Hematopoietic multipotent progenitor cell treated with erythropoietin and hydrocortisone succinate and interleukin-3 and kit ligand, for 6 days (in vitro differentiated cells): ENCODE measurements around the gene BMPER.
A peak's percentile ranks its signal among the peaks of the same experiment; 100 is the strongest.

Source experiments
- DNase-seq: peaks from one replicate; pipeline ENCODE4 v3.0.0-alpha.2; 2015

Gene BMPER

DNA sequence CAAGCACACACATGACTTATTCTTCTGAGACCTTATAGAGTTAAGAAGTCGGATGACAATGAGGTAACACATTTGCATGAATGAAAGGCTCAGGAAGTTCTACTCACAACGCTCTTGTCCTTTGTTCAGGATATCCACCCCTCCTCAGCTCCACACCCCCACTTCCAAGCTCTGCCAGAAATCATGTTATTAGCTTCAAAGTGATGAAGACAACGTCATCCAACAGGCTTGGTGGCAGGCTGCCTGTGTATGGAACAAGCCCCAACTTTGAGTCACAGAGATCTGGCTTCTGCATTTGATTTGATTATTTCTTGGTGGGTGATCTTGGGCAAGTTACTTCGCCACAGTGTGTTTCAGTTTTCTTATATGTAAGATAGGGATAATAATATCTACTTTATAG lies 12.4 kb upstream of the BMPER start:
- no peak for DNase-seq

DNA sequence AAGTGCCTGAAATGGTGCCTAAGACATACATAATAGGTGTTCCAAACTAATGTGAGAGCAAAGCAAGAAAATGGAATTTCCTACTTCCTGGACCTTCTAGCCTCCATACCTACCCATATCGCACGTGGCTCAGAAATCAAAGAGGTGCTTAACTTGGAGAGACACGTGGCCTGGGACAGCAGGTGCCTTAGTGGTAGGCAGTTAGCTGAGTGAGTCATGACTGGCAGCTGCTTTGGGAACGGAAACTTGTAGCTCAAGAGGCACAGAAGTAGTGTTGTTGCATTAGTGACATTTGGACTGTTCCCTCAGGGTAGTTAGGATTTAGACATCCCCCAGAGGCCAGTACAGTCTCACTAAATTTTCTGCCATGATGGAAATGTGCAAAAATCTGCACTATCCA lies 12.0 kb upstream of the BMPER start:
- DNase-seq = no peak

DNA sequence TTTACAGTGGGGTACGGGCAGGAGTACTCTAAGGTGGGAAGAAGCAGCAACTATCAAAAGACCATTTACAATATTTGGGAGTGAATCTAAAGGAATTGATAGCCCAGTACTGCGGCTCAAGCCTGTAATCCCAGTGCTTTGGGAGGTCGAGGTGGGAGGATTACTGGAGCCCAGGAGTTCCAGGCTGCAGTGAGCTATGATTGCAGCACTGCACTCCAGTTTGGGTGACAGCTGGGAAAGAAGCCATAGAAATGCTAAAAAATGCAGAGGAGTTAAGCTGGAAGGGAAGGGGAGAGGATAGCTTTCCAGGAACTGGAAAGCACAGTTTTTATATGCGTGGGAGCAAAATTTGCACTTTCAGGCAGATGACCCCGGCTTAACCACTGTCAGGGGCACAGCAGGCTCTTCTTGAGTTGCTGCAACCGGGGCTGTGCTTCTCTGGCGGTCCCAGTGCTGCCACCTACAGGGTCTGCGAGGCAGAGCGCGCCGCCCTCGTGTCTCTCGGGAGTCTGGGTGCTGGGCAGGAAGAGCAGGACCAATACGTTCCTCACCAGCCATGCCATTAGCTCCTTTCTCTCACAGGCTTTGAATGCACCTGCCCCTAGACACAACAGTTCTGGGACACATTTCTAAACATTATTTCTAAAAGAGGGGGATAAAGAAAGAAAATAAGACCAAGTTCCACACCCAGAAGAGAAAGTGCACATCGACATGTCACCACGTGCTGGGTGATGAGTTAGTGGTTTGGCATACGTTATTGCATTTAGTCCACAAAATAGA lies 10.1 kb upstream of the BMPER start:
- DNase-seq = peak; percentile 84

- DNase-seq = no peak
These were observed 4.8 kb upstream of the BMPER start for GRCh38 chr7:33900501-33900900.

DNA sequence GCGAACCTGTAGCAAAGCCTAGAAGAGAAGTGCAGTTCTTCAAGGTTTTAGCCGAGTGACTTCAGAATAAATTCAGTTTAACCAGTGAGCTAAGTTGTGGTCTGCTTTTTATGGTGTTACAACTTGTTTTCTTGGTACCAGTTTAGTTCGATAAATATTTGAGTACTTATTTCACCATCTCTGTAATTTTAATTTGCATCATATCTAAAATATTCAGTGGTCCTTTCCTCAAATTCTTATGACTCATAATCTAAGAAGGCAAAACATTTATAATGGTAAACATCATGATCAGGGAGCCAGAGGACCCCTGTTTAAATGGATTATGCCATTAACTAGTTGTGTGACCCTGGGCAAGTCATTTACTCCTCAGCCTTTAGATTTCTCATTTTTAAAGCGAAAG lies 4.1 kb upstream of the BMPER start:
- no peak for DNase-seq

DNA sequence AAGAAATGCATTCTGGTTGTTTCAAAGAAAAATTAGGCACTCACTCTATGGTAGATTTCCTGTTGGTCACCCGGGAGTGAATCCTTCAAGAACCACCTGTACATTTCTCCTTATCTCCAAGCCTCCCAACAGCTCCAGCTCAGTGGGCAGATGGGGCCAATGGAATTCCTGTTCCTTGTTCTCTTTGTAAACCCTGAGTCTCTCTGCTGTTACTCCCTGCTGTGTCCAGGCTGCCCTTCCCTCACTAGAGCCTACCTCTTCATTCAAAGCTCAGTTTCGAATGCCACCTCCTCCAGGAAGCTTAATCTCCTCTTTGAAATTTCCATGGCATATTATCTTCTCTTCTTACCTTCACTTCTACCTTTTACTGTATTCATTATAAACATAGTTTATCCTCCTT lies 3.5 kb upstream of the BMPER start:
- no peak for DNase-seq

GRCh38 chr7:33902746-33903145 lies 2.6 kb upstream of the BMPER start:
- no peak for DNase-seq

GRCh38 chr7:33903791-33904680 lies 1.3 kb upstream of the BMPER start:
- peak; percentile 27 for DNase-seq

DNA sequence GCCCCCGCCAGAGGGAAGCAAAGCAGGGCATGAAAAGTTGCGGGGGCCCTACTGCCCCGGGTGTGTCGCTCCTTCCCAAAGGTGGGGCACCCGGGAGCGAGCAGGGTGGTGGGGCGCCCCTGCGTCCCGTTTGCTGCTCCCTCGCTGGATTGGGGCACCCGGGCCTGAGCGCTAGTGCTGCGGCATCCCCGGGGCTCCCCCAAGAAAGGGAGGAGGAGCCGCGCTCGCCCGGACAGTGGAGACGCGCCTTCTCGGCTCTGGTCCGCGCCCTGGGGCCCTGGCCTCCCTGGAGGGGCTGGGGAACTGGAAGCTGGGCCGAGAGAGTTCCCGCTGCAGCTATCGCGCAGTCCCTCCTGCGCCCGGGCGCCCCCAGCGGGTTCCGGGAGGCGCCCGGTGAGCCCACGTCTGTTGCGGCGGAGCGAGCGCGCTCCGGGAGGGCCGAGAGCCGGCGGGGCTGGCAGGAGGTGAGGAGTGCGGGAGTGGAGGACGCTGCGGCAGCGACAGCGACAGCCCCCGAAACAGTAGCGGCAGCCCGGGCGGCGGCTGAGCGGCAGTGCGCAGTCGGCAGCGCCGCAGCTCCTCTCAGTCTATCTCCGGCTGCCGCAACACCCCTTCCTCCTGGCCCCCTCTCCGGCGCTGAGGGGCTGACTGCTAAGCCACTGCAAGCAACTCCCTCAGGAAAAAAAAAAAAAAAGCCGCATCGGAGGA lies 504 bp upstream of the BMPER start:
- peak; percentile 23 for DNase-seq

DNA sequence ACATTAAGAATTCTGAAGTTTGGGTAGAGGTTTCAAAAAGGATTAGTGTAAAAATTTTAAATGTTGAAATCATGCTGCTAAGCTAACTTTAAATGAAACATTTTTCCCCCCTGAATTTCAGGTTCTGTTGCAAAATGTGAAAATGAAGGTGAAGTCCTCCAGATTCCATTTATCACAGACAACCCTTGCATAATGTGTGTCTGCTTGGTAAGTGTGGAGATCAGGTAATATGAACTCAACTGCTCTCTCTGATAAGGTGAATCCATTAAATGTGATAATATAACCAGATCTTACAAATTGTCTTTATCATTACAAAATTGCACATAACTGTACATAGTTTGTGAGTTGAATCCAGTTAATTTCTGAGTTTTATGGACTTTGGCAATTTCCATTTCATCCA lies 1.4 kb downstream of the BMPER start:
- DNase-seq = no peak

DNA sequence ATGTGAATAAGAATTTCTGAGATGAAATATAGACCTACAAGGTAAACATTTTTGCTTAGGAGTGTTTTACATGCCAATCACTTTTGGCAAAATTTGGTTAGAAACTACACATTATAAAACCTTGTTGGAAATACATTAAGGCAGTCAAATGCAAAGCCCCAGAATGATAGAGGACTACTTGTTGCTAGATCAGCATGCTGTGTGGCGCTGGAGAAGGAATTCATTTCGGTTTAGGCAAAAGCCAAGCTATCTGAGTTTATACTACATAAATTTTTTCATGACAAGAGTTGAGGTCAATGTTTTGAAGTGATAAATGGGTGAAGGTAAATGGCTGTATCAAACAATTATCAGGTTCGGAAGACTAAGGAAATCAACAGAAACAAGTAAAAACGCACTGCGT lies 2.3 kb downstream of the BMPER start:
- DNase-seq = no peak

- DNase-seq = no peak
These were observed 4.0 kb downstream of the BMPER start for GRCh38 chr7:33909318-33909717.

DNA sequence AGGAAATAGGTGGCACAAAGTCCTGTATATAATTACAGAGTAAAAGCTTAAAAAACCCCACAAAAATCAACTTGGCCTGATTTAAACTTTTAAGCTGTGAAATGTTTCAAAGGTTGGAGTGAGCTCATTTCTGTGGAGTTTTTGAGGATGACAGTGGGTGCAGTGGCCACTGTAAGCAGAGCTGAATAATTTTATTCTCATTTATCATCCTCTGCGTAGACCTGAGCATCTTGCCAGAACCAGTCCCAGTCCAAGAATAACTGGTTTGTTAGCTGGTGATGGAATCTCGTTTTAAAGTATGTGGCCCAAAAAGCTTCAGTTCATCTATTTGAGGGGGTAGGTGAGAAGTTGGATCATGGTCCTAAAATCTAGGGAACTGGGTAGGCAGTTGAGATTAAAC lies 4.4 kb downstream of the BMPER start:
- no peak for DNase-seq

DNA sequence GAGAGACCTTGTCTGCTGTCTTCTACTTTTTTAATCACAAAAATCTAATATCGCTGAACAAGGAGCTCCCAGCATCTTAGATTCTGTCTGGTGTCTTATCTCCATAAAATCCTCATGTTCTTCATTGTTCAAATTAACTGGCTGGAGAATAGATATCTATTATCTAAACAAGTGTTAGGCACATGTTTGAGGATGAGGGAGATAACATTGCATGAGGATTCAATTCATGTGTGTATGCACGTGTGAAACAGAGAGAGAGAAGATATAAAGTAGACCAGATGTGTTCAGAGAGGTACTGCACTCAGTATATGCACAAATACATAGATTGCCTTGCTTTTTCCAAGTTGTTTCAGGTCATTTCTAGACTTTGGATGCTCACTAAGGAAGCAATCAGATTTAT lies 5.4 kb downstream of the BMPER start:
- DNase-seq = no peak

GRCh38 chr7:33916357-33917081 lies 11.2 kb downstream of the BMPER start:
- no peak for DNase-seq

GRCh38 chr7:33917661-33918060 lies 12.3 kb downstream of the BMPER start:
- no peak for DNase-seq

GRCh38 chr7:33918438-33919143 lies 13.3 kb downstream of the BMPER start:
- no peak for DNase-seq

GRCh38 chr7:33919449-33919848 lies 14.1 kb downstream of the BMPER start:
- no peak for DNase-seq

DNA sequence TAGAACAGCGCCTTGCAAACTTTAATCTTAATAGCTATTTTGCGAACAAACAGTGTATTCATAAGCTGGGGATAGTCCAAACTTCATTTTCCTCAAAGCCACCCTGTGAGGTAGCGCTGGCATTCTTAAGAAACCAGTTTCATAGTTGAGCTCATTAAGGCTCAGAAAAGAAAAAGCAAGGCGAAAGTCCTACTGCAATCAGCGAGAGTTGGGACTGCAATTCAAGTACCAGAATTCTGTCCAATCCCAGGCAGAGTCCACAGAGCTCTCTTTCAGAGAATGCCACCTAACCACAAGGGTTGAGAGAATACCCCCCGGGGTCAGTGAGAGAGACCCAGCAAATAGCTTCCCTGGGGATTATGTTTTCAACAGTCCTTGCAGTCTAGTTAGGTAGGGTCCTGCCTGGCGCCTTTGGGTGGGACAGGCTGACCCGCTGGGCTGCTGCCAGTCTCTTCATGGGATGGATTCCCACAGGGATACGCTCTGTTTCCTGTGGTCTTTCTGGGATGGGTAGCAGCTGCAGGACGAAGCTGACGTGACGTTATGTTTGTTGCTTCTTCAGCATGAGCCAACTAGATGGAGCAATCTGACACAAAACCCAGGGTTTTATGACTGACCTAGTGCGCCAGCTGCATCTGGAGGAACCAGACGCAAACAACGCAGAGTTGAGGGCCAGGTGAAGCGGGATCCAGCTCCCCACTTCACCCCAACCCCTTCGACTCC lies 16.0 kb downstream of the BMPER start:
- DNase-seq = no peak

DNA sequence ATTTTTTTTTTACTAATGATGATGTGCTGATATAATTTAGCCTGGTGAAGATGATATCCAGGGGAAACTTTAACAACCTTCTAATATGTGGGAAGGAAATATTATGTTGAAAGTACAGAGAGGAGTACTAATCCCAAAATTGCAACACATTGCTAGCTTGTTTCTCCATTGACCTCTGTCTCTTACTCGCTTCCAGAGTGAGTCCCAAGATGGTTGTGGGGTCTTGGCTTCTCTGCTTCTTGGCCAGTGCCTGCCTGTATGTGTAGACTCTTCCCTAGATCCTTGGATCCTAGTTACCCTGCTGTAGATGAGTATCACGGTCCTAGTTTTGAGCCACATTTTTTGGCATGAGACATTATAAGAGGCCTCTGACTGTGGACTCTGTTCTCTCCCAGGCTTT lies 17.5 kb downstream of the BMPER start:
- DNase-seq = no peak

- DNase-seq = no peak
These were observed 18.3 kb downstream of the BMPER start for GRCh38 chr7:33923440-33924229.
